CD4-positive, alpha-beta T cell (primary cell): ENCODE results near the gene ADGRG7. TPM values are rescaled to one million over a fixed set of nuclear protein-coding genes. Genes with fewer than 3 reads are reported as not detected.

Experiments used
- ATAC-seq: fragments of 200-7000 bp; cut with Tn5 transposase; one replicate; pipeline ENCODE4 v1.10.0; 2022; ENCODE audit warnings: mild to moderate bottlenecking; ENCODE audit not compliant: poor library complexity
- CTCF ChIA-PET: fragments of 350-600 bp; sonication (Branson Sonifier 250); formaldehyde crosslinking; loops from one replicate; lab custom pipeline; 2021; ENCODE audit warnings: antibody characterized with exemption, inconsistent platforms; lab: Charles Lee
- POLR2A ChIA-PET: fragments of 350-600 bp; sonication (Branson Sonifier 250); formaldehyde crosslinking; loops from one replicate; lab custom pipeline; 2021; ENCODE audit warnings: antibody characterized with exemption, inconsistent platforms; lab: Charles Lee
- DNase-seq, 14 experiments: peaks; one replicate each; pipeline ENCODE4 v3.0.0-alpha.2; 2013 to 2020; ENCODE audit warnings: mixed read lengths in 2 of 14
- H3K27ac ChIP-seq, 2 donors: one replicate each; pipeline versions ENCODE4 v1.5.1 to v1.7.0; 2013; ENCODE audit warnings: low read length in 2 of 2, low read depth in 1 of 2, mild to moderate bottlenecking in 1 of 2
- H3K27me3 ChIP-seq, 2 experiments: 1 replicate in 1 of 2; 2 replicates in 1 of 2; pipeline versions ENCODE4 v1.6.1 to v1.7.0; 2013; ENCODE audit warnings: low read length in 2 of 2, control low read depth in 1 of 2, mild to moderate bottlenecking in 1 of 2, moderate library complexity in 1 of 2; ENCODE audit not compliant: insufficient read depth in 2 of 2, control insufficient read depth in 1 of 2
- H3K36me3 ChIP-seq: one replicate; pipeline ENCODE4 v1.6.1; 2013; ENCODE audit warnings: low read length, control low read depth; ENCODE audit not compliant: insufficient read depth
- H3K4me1 ChIP-seq: one replicate; pipeline ENCODE4 v1.6.1; 2013; ENCODE audit warnings: low read length, control low read depth; ENCODE audit not compliant: insufficient read depth
- H3K4me3 ChIP-seq: one replicate; pipeline ENCODE4 v1.5.1; 2013; ENCODE audit warnings: mild to moderate bottlenecking, low read length, moderate library complexity
- H3K9me3 ChIP-seq, 2 experiments: 1 replicate in 1 of 2; 2 replicates in 1 of 2; pipeline versions ENCODE4 v1.6.1 to v1.7.0; 2013; ENCODE audit warnings: low read length in 2 of 2, mild to moderate bottlenecking in 2 of 2, control low read depth in 1 of 2, moderate library complexity in 1 of 2; ENCODE audit not compliant: control insufficient read depth in 1 of 2, insufficient read depth in 1 of 2
- H3K27ac Mint-ChIP-seq: one replicate; pipeline ENCODE4 v1.8.0; 2020; ENCODE audit warnings: mixed read lengths
- H3K27me3 Mint-ChIP-seq: one replicate; pipeline ENCODE4 v1.8.0; 2021; ENCODE audit warnings: mixed read lengths
- H3K36me3 Mint-ChIP-seq: one replicate; pipeline ENCODE4 v1.8.0; 2021; ENCODE audit warnings: low read depth, mixed read lengths
- H3K4me1 Mint-ChIP-seq: one replicate; pipeline ENCODE4 v1.8.0; 2021; ENCODE audit warnings: low read depth, mixed read lengths
- H3K4me3 Mint-ChIP-seq: one replicate; pipeline ENCODE4 v1.8.0; 2020; ENCODE audit warnings: mild to moderate bottlenecking, mixed read lengths
- H3K9me3 Mint-ChIP-seq: one replicate; pipeline ENCODE4 v1.8.0; 2020; ENCODE audit warnings: mixed read lengths
- CTCF ChIP-seq: fragments of 200-600 bp; IDR thresholded peaks from one replicate; pipeline ENCODE4 v1.8.0; 2022; ENCODE audit warnings: antibody characterized with exemption, mild to moderate bottlenecking
- intact Hi-C, 2 experiments: fragments of 100-400 bp; cut with DNase I in 1 of 2; cut with micrococcal nuclease in 1 of 2; formaldehyde crosslinking; loops; one replicate each; pipeline versions ENCODE4 v1.15.1 to v1.9.0; 2023 to 2025; cut with DNase I, micrococcal nuclease
- polyA plus RNA-seq, 2 donors: library from polyadenylated mRNA; unstranded; fragments of 120-200 nt; gene quantifications; one replicate each; pipeline ENCODE4 v1.2.1, GENCODE V29; 2013
- total RNA-seq, 174 experiments: library from RNA in 2 of 174; stranded (reverse) in 2 of 174; gene quantifications; one replicate each; pipeline ENCODE4 v1.2.3 and lab custom pipeline; 2021 to 2026

The ADGRG7 gene
- total RNA-seq, result not detected
- not detected for polyA plus RNA-seq (2013, experiment 1 of 2)
- not detected for polyA plus RNA-seq (2013, experiment 2 of 2)
- 0 to 0.17 (median 0) reads per million in 172 experiments for total RNA-seq (lab: John Stamatoyannopoulos, UW)

GRCh38 chr3:100609305-100609704 is at the start of gene ADGRG7:
Gene ADGRG7, plus strand, starts transcription at chr3:100609601. Its CDS starts 256 bp downstream, at chr3:100609857.
- Mint-ChIP-seq H3K9me3 (no peaks in the 10 kb centered on the region), H3K27me3 (peaks cover 43% of the 10 kb centered on the region), H3K36me3 (no peaks in the 10 kb centered on the region), H3K27ac (no peak within 1 kb of the TSS), H3K4me1 (peaks cover 9% of the 10 kb centered on the region), H3K4me3 (no peak within 1 kb of the TSS)
- Histone ChIP-seq H3K4me1 (no peaks in the 10 kb centered on the region), H3K27ac (no peak within 1 kb of the TSS), H3K4me3 (no peak within 1 kb of the TSS), H3K9me3 (no peaks in the 10 kb centered on the region), H3K36me3 (no peaks in the 10 kb centered on the region), H3K27me3 (peaks cover 4 to 5% of the 10 kb centered on the region in 2 experiments)
- no peak for ATAC-seq
- TF ChIP-seq CTCF, result no peak
- intact Hi-C loops, result no loop called here
- CTCF ChIA-PET, result no interaction called here
- DNase-seq, result no peak
- POLR2A ChIA-PET, result no interaction called here

- Histone ChIP-seq H3K27me3 (no peaks in the 10 kb centered on the region), H3K4me3 (no peak overlapping the region), H3K36me3 (no peaks in the 10 kb centered on the region), H3K4me1 (no peaks in the 10 kb centered on the region), H3K9me3 (no peaks in the 10 kb centered on the region), H3K27ac (no peak overlapping the region)
- Mint-ChIP-seq H3K9me3 (no peaks in the 10 kb centered on the region), H3K27ac (no peak overlapping the region), H3K4me3 (no peak overlapping the region), H3K36me3 (no peaks in the 10 kb centered on the region), H3K4me1 (no peaks in the 10 kb centered on the region), H3K27me3 (no peaks in the 10 kb centered on the region)
- TF ChIP-seq CTCF, result no peak
- intact Hi-C loops, result no loop called here
- CTCF ChIA-PET, result no interaction called here
- POLR2A ChIA-PET, result no interaction called here
- ATAC-seq, result no peak
- no peak for DNase-seq
Measured at GRCh38 chr3:100560426-100560825, 49.0 kb upstream of the ADGRG7 start.

GRCh38 chr3:100561459-100562158 is 47.8 kb upstream of the ADGRG7 start:
- POLR2A ChIA-PET, result no interaction called here
- CTCF ChIA-PET, result no interaction called here
- Mint-ChIP-seq H3K9me3 (no peaks in the 10 kb centered on the region), H3K4me1 (no peaks in the 10 kb centered on the region), H3K27ac (no peak overlapping the region), H3K4me3 (no peak overlapping the region), H3K27me3 (no peaks in the 10 kb centered on the region), H3K36me3 (no peaks in the 10 kb centered on the region)
- TF ChIP-seq CTCF, result no peak
- no peak overlapping the region for H3K4me3 ChIP-seq
- ATAC-seq (no peak), DNase-seq (peak in 2 of 14 experiments; percentile 1 to 11)
- no peaks in the 10 kb centered on the region for H3K36me3 ChIP-seq
- no peak overlapping the region for H3K27ac ChIP-seq
- intact Hi-C loops, result no loop called here
- no peaks in the 10 kb centered on the region for H3K9me3 ChIP-seq
- H3K27me3 ChIP-seq, result no peaks in the 10 kb centered on the region
- no peaks in the 10 kb centered on the region for H3K4me1 ChIP-seq
